ENCODE data around the gene GALNT17. TPM values are rescaled to one million over a fixed set of nuclear protein-coding genes. Genes with fewer than 3 reads are reported as not detected.

The GALNT17 gene
- total RNA-seq, 1 experiment from 2014 or later: not detected

- TF ChIP-seq EZH2phosphoT487 (IDR thresholded peaks at IDR 0.05; ENCODE audit: borderline replicate concordance, low read length) (no peak), CTCF (conservative IDR thresholded peaks at IDR 0.05; ENCODE audit: low read depth, low read length) (no peak), EZH2 (IDR thresholded peaks at IDR 0.05; ENCODE audit: low read length, unreplicated experiment) (no peak)
Measured at GRCh38 chr7:71706597-71706975, 574.6 kb downstream of the GALNT17 start.

GRCh38 chr7:71707041-71707440 lies 575.1 kb downstream of the GALNT17 start:
- ChIA-PET CTCF (no interaction called here), POLR2A (ENCODE audit: unreplicated experiment) (no interaction called here)
- Histone ChIP-seq H3K9me2 (replicated peaks; ENCODE audit: low read length) (no peaks in the 10 kb centered on the region), H3K4me3 (ENCODE audit: low read length) (no peak overlapping the region), H4K20me1 (ENCODE audit: low read length) (no peaks in the 10 kb centered on the region), H3K4me1 (ENCODE audit: insufficient read depth, low read length) (no peaks in the 10 kb centered on the region), H3K36me3 (ENCODE audit: low read depth, low read length) (no peaks in the 10 kb centered on the region), H3K4me2 (ENCODE audit: low read length) (no peak overlapping the region), H3K27ac (ENCODE audit: low read length) (no peak overlapping the region), H3F3A (ENCODE audit: low read length, unreplicated experiment) (no peaks in the 10 kb centered on the region), H3K9ac (ENCODE audit: low read length) (no peak overlapping the region), H3K27me3 (ENCODE audit: low read length) (no peaks in the 10 kb centered on the region), H2AFZ (ENCODE audit: low read length) (no peak overlapping the region), H3K9me3 (ENCODE audit: low read length) (no peaks in the 10 kb centered on the region), H3K79me2 (ENCODE audit: low read length) (no peaks in the 10 kb centered on the region)
- BruUV-seq (replicated peaks): no TSS peak
- ATAC-seq (no peak), DNase-seq (no peak)
- TF ChIP-seq EZH2phosphoT487 (IDR thresholded peaks at IDR 0.05; ENCODE audit: borderline replicate concordance, low read length) (no peak), EZH2 (IDR thresholded peaks at IDR 0.05; ENCODE audit: low read length, unreplicated experiment) (no peak), CTCF (conservative IDR thresholded peaks at IDR 0.05; ENCODE audit: low read depth, low read length) (no peak)
- intact Hi-C loops (cut with micrococcal nuclease): no loop called here

More at GRCh38 chr7:71706597-71706975, 574.6 kb downstream of the GALNT17 start:
- Histone ChIP-seq H3K9me2 (replicated peaks; ENCODE audit: low read length) (no peaks in the 10 kb centered on the region), H3K9ac (ENCODE audit: low read length) (no peak overlapping the region), H3K27me3 (ENCODE audit: low read length) (no peaks in the 10 kb centered on the region), H3F3A (ENCODE audit: low read length, unreplicated experiment) (no peaks in the 10 kb centered on the region), H3K9me3 (ENCODE audit: low read length) (no peaks in the 10 kb centered on the region), H2AFZ (ENCODE audit: low read length) (no peak overlapping the region), H4K20me1 (ENCODE audit: low read length) (no peaks in the 10 kb centered on the region), H3K27ac (ENCODE audit: low read length) (no peak overlapping the region), H3K4me2 (ENCODE audit: low read length) (no peak overlapping the region), H3K4me1 (ENCODE audit: insufficient read depth, low read length) (no peaks in the 10 kb centered on the region), H3K36me3 (ENCODE audit: low read depth, low read length) (no peaks in the 10 kb centered on the region), H3K4me3 (ENCODE audit: low read length) (no peak overlapping the region), H3K79me2 (ENCODE audit: low read length) (no peaks in the 10 kb centered on the region)
- DNase-seq: no peak
- no TSS peak for BruUV-seq (replicated peaks)
- intact Hi-C loops (cut with micrococcal nuclease): no loop called here
- ChIA-PET POLR2A (ENCODE audit: unreplicated experiment) (no interaction called here), CTCF (no interaction called here)
- no peak for ATAC-seq

GRCh38 chr7:71708710-71709109 lies 576.8 kb downstream of the GALNT17 start:
- H4K20me1 ChIP-seq (ENCODE audit: low read length): no peaks in the 10 kb centered on the region
- TF ChIP-seq EZH2phosphoT487 (IDR thresholded peaks at IDR 0.05; ENCODE audit: borderline replicate concordance, low read length): no peak
- no peak for TF ChIP-seq CTCF (conservative IDR thresholded peaks at IDR 0.05; ENCODE audit: low read depth, low read length)
- TF ChIP-seq EZH2 (IDR thresholded peaks at IDR 0.05; ENCODE audit: low read length, unreplicated experiment): no peak
- DNase-seq: no peak
- POLR2A ChIA-PET (ENCODE audit: unreplicated experiment): no interaction called here
- no peaks in the 10 kb centered on the region for H3K36me3 ChIP-seq (ENCODE audit: low read depth, low read length)
- no peak overlapping the region for H3K27ac ChIP-seq (ENCODE audit: low read length)
- no peak overlapping the region for H3K4me2 ChIP-seq (ENCODE audit: low read length)
- no peak overlapping the region for H3K9ac ChIP-seq (ENCODE audit: low read length)
- ATAC-seq: no peak
- no peaks in the 10 kb centered on the region for H3K4me1 ChIP-seq (ENCODE audit: insufficient read depth, low read length)
- no peaks in the 10 kb centered on the region for H3K9me2 ChIP-seq (replicated peaks; ENCODE audit: low read length)
- H3K79me2 ChIP-seq (ENCODE audit: low read length): no peaks in the 10 kb centered on the region
- no TSS peak for BruUV-seq (replicated peaks)
- H3F3A ChIP-seq (ENCODE audit: low read length, unreplicated experiment): no peaks in the 10 kb centered on the region
- CTCF ChIA-PET: no interaction called here
- intact Hi-C loops (cut with micrococcal nuclease): no loop called here
- H2AFZ ChIP-seq (ENCODE audit: low read length): no peak overlapping the region
- no peaks in the 10 kb centered on the region for H3K27me3 ChIP-seq (ENCODE audit: low read length)
- H3K9me3 ChIP-seq (ENCODE audit: low read length): no peaks in the 10 kb centered on the region
- H3K4me3 ChIP-seq (ENCODE audit: low read length): no peak overlapping the region
